H1 (cell line): ENCODE results near the gene SYN1. TPM values are rescaled to one million over a fixed set of nuclear protein-coding genes. Genes with fewer than 3 reads are reported as not detected.
A peak's percentile ranks its signal among the peaks of the same experiment; 100 is the strongest.

ENCODE experiments used
- BACH1 ChIP-seq: IDR thresholded peaks from 2 replicates; pipeline ENCODE4 v1.6.1; 2012; ENCODE audit warnings: low read length, improper control_type of control experiment
- BCL11A ChIP-seq, 2 experiments: IDR thresholded peaks; one replicate each; pipeline ENCODE4 v1.6.1; 2011; ENCODE audit warnings: low read depth in 2 of 2, low read length in 2 of 2, mild to moderate bottlenecking in 2 of 2
- CREB1 ChIP-seq: IDR thresholded peaks from 2 replicates; pipeline ENCODE4 v1.6.1; 2012; ENCODE audit warnings: inconsistent platforms
- CTCF ChIP-seq, 3 experiments: IDR thresholded peaks; 1 replicate in 2 of 3; 2 replicates in 1 of 3; pipeline versions ENCODE4 v1.5.1 to v1.6.1; 2011; ENCODE audit warnings: low read length in 3 of 3, mild to moderate bottlenecking in 3 of 3, inconsistent platforms in 2 of 3, low read depth in 1 of 3, moderate library complexity in 1 of 3; ENCODE audit not compliant: insufficient read depth in 1 of 3; ENCODE audit errors: control extremely low read depth in 1 of 3
- EP300 ChIP-seq, 2 experiments: IDR thresholded peaks; 1 replicate in 1 of 2; 2 replicates in 1 of 2; pipeline ENCODE4 v1.6.1; 2011 to 2012; ENCODE audit warnings: low read depth in 2 of 2, low read length in 2 of 2, mild to moderate bottlenecking in 2 of 2, borderline replicate concordance in 1 of 2, inconsistent platforms in 1 of 2, moderate library complexity in 1 of 2
- EZH2 ChIP-seq: fragments of 200-600 bp; sonication (generic); IDR thresholded peaks from 2 replicates; pipeline ENCODE4 v1.7.1; 2012; ENCODE audit warnings: low read depth, mild to moderate bottlenecking, moderate library complexity, low read length, inconsistent platforms; ENCODE audit not compliant: severe bottlenecking
- JUN ChIP-seq: IDR thresholded peaks from 2 replicates; pipeline ENCODE4 v1.6.1; 2011; ENCODE audit warnings: low read depth, mild to moderate bottlenecking, improper control_type of control experiment, low read length
- JUND ChIP-seq: IDR thresholded peaks from 2 replicates; pipeline ENCODE4 v1.6.1; 2011; ENCODE audit warnings: mild to moderate bottlenecking, improper control_type of control experiment, low read length
- KDM5A ChIP-seq: fragments of 200-600 bp; IDR thresholded peaks from 2 replicates; pipeline ENCODE4 v1.7.1; 2012; ENCODE audit warnings: mild to moderate bottlenecking, low read length, inconsistent platforms, mixed read lengths
- NRF1 ChIP-seq: IDR thresholded peaks from 2 replicates; pipeline ENCODE4 v1.6.1; 2011; ENCODE audit warnings: mild to moderate bottlenecking, low read depth, low read length, improper control_type of control experiment
- POLR2A ChIP-seq, 2 experiments: IDR thresholded peaks; 1 replicate in 1 of 2; 2 replicates in 1 of 2; pipeline ENCODE4 v1.6.1; 2011; ENCODE audit warnings: low read depth in 2 of 2, low read length in 2 of 2, mild to moderate bottlenecking in 2 of 2; ENCODE audit errors: control extremely low read depth in 1 of 2
- POLR2AphosphoS5 ChIP-seq: IDR thresholded peaks from 2 replicates; pipeline ENCODE4 v1.6.1; 2011; ENCODE audit warnings: low read depth, low read length
- RNF2 ChIP-seq: fragments of 200-900, 300-1000 bp; sonication (generic); IDR thresholded peaks from 2 replicates; pipeline ENCODE4 v1.7.1; 2016; ENCODE audit warnings: borderline replicate concordance, low read depth, mild to moderate bottlenecking, antibody characterized with exemption, low read length; ENCODE audit not compliant: poor library complexity, severe bottlenecking; ENCODE audit errors: missing control alignments
- SAP30 ChIP-seq: fragments of 300-600 bp; sonication (generic); IDR thresholded peaks from 2 replicates; pipeline ENCODE4 v1.7.1; 2012; ENCODE audit warnings: low read length, moderate library complexity, mild to moderate bottlenecking, inconsistent platforms; ENCODE audit not compliant: insufficient read depth, insufficient replicate concordance
- SP2 ChIP-seq: IDR thresholded peaks from 2 replicates; pipeline ENCODE4 v1.6.1; 2012; ENCODE audit warnings: mild to moderate bottlenecking, low read length, inconsistent platforms
- SUZ12 ChIP-seq: fragments of 200-600 bp; sonication (generic); IDR thresholded peaks from 2 replicates; pipeline ENCODE4 v1.6.1; 2012; ENCODE audit warnings: mild to moderate bottlenecking, inconsistent platforms, low read length, moderate library complexity, mixed read lengths
- TCF12 ChIP-seq: IDR thresholded peaks from 2 replicates; pipeline ENCODE4 v1.6.1; 2011; ENCODE audit warnings: low read depth, mild to moderate bottlenecking, low read length
- polyA plus RNA-seq, 7 experiments: library from polyadenylated mRNA; depleted of rRNA in 3 of 7; stranded (reverse) in 5 of 7; unstranded in 2 of 7; fragments of >200 nt in 5 of 7; fragments of 200-250 nt in 2 of 7; gene quantifications; 1 replicate in 5 of 7; 2 replicates in 1 of 7; 4 replicates in 1 of 7; pipeline versions ENCODE4 v1.2.1 to v1.2.3, GENCODE V29; 2011 to 2013; ENCODE audit warnings: missing spikeins in 2 of 7, mixed read lengths in 2 of 7
- total RNA-seq: library from RNA; stranded (reverse); fragmentation: NEBNext Ultra II Directional; extraction: Animal tissue kit (Norgen Biotek cat#: 25700); gene quantifications from 2 replicates; pipeline ENCODE4 v1.2.1, GENCODE V29; 2021
- TF ChIP-seq, protein P1 (sequence below): IDR thresholded peaks from 2 replicates; pipeline ENCODE4 v1.6.1; 2012; ENCODE audit warnings: inconsistent platforms
- TF ChIP-seq, protein P2 (sequence below): IDR thresholded peaks from 2 replicates; pipeline ENCODE4 v1.6.1; 2012; ENCODE audit warnings: low read length, inconsistent platforms

SYN1 gene
- total and polyA plus RNA-seq, 2 of the 8 experiments (the other 6 are each of a cell fraction or from before 2014, with no cell fraction given): 2.1 to 14.1 TPM

DNA sequence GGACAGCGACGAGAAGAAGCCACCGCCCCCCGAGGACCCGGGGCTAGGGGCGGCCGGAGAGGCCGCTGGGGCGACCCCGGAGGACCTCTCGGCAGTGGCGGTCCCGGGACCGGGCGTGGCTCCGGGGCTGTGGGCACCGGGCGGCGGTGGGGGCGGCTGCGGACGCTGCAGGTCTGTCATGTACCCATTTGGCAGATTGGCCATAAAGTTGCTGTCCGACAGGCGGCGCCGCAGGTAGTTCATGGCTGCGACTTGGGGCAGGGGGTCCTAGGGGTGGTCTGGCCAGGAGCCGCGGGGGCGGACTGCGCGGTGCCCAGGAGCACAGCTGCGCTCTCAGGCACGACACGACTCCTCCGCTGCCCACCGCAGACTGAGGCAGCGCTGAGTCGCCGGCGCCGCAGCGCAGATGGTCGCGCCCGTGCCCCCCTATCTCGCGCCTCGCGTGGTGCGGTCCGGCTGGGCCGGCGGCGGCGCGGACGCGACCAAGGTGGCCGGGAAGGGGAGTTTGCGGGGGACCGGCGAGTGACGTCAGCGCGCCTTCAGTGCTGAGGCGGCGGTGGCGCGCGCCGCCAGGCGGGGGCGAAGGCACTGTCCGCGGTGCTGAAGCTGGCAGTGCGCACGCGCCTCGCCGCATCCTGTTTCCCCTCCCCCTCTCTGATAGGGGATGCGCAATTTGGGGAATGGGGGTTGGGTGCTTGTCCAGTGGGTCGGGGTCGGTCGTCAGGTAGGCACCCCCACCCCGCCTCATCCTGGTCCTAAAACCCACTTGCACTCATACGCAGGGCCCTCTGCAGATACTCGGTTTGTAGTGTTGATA lies at the start of gene SYN1 (continued):
- TF ChIP-seq KDM5A (no peak), CREB1 (peak; percentile 92), POLR2A (IDR thresholded peaks at IDR 0.05; ENCODE audit: control extremely low read depth in 1 of 2, low read depth in 2 of 2, low read length in 2 of 2) (peak in 1 of 2 experiments; percentile 48; a peak in 1 of 3 replicates), EP300 (IDR thresholded peaks at IDR 0.05; ENCODE audit: borderline replicate concordance in 1 of 2, low read depth in 2 of 2, low read length in 2 of 2) (peak in 1 of 2 experiments; percentile 99; a peak in 2 of 3 replicates), JUN (no peak), JUND (peak; percentile 95), RNF2 (no peak), SP2 (no peak), SAP30 (no peak), BCL11A (IDR thresholded peaks at IDR 0.05; ENCODE audit: low read depth in 2 of 2, low read length in 2 of 2) (no peak), CTCF (IDR thresholded peaks at IDR 0.05; ENCODE audit: control extremely low read depth in 1 of 3, insufficient read depth in 1 of 3, low read depth in 1 of 3, low read length in 3 of 3) (no peak), EZH2 (no peak), BACH1 (no peak), POLR2AphosphoS5 (peak; percentile 79), SUZ12 (no peak), NRF1 (peak; percentile 48; the same call in 1 of the 2 replicates), TCF12 (no peak)
- TF ChIP-seq, protein P1, sequence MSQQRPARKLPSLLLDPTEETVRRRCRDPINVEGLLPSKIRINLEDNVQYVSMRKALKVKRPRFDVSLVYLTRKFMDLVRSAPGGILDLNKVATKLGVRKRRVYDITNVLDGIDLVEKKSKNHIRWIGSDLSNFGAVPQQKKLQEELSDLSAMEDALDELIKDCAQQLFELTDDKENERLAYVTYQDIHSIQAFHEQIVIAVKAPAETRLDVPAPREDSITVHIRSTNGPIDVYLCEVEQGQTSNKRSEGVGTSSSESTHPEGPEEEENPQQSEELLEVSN: no peak
- TF ChIP-seq, protein P2, sequence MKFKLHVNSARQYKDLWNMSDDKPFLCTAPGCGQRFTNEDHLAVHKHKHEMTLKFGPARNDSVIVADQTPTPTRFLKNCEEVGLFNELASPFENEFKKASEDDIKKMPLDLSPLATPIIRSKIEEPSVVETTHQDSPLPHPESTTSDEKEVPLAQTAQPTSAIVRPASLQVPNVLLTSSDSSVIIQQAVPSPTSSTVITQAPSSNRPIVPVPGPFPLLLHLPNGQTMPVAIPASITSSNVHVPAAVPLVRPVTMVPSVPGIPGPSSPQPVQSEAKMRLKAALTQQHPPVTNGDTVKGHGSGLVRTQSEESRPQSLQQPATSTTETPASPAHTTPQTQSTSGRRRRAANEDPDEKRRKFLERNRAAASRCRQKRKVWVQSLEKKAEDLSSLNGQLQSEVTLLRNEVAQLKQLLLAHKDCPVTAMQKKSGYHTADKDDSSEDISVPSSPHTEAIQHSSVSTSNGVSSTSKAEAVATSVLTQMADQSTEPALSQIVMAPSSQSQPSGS: peak; percentile 95
